ENCODE results near the gene DYNLT5.
"Not testable (repeated sequence)": the region's sequence is repeated elsewhere in the genome, so short reads cannot be mapped to it uniquely, and the experiment has no call there.

DYNLT5 gene

DNA sequence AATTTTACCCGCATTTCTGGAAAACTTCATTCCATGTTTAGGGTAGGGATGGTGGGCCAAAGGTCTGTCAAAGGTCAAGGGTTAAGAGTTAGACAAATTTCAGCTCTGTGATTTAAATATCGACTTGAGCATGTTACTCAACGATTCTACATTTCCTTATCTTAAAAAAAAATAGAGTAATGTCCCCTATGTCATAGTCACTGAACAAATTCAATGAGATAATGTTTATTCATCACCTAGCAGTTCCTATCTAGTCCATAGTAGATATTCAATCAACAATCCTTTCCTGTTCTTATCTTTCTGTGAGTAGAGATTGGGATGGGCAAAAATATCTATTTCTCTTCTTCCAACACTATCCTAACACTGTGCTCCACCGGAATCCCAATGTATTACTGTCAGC, 1.1 kb upstream of the DYNLT5 start:
- no peak for DNase-seq

DNA sequence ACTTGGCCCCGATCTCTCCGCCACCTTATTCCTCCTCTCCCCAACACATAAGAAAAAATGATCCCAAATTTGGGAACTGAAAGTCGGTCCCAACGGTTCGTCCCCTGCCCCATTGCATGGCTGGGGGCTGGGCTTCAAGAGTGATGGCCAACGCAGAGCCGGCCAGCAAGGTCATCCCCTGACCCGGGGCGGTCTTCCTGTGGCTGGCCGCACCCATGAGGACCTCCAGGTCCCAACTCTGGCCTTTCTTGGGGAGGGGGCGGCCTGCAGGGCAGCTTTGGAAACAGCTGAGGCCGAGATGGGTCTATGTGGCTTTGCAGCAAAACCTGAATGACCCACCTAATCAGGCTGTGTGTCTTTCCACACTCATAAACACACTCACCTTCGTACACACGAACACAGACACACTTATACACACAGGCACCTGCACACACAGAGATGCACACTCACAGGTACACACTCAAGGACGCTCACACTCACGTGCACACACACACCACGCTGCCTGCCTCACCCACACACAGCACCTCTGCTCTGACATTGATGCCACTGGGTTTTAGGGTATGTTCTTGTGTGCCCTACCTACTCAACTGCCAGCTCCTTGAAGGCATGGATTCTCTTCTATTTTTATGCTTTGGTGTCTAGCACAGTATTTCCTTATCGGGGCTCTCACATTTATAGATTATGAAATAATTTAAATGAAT, 562 bp downstream of the DYNLT5 start:
- DNase-seq, result no peak

DNA sequence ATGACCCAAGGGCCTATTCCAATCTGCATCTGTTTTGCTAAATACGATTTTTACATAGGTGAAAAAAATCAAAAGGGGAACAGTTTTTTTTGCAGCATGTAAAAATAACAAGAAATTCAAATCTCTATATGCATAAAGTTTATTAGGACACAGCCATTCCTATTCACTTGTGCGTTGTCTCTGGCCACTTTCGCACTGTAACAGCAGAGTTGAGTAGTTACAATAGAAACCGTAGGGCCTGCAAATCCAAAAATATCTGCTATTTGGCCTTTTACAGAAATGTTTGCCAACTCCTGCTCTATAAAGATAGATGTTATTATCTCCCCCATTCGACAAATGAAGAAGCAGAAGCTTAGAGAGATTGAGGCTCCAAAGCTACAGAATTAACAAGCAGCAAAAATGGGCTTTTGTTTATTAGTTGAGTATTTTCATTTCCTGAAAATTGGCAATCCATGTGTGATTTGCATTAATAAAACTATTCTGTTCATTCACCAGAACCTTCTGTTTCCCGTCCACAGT, 5.5 kb downstream of the DYNLT5 start:
- no peak for DNase-seq

DNA sequence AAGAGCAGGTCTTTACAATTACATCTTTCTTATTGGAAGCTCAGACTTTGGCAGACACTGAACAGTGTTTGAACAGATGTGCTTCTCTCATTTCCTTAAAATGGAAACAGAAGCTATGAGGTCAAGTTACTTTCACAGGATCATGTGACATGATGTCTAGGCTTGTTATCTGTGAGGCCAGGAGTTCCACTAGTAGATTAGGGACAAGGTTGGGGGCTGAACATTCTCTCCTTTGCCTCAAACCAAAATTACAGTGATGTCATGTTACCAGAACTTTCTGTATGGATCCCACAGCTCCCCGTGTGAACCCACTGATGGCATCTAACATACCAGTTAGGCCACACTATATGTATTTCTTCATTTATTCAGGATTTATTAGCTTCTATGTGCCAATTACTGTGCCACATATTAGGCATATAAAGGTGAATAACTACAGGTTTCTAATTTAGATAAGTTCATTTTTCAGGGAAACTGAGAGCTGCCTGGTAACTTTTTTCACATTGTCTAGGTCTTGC, 6.0 kb downstream of the DYNLT5 start:
- peak; percentile 84 for DNase-seq

DNA sequence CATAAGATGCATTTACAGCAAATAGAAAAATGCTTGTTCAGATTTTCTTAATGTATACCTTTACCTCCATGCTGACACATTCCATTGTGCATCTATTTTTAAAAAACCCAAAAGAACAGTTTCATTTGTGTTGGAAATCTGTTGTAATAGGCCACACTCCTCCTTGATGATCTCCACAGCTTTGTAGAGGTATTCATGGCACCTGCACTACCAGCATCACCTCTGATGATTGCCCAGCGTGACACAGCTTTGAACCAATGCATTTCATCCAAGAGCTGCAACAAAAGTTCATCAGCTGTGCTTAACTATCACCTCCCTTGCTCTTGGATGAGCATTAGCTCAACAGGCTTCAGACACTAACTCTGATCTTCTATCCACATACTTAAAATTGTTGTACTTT, 8.2 kb downstream of the DYNLT5 start:
- no peak for DNase-seq

DNA sequence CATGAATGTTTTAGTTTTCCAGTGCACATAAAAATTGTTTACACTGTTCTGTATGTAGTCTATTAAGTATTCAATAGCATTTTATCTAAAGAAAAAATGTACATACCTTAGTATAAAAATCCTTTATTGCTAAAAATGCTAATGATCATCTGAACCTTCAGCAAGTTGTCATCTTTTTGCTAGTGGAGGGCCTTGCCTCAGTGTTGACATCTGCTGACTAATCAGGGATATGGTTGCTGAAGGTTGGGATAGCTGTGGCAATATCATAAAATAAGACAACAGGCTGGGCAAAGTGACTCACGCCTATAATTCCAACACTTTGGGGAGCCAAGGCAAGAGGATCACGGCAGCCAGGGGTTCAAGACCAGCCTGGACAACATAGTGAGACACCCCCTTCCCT, 9.0 kb downstream of the DYNLT5 start:
- DNase-seq, result no peak

DNA sequence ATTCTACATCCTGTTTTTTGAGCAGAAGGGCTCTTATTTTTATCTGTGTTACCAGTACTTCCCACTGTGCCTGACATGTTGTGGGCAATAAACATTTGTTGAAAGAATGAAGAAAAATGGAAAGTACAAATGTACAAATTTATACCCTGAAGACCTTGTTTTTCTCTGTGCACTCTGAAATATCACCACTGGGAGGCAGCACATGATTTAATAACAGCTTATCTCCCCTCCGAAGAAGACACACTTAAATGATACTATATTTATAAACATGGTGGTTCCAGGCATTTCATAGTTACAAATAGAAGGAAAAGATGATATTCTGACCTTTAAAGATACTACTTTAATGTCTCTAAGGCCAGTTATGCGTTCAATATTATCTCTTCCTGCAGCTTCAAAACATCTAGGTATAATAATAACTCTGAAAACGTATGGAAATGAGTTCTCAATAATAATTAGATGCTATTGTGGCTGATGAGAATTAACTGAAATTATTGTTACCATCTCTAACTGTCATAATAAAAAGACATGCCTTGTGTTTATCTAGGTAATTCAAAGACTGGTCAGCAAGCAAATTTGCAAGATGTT, 12.8 kb downstream of the DYNLT5 start:
- DNase-seq, result peak; percentile 3

DNA sequence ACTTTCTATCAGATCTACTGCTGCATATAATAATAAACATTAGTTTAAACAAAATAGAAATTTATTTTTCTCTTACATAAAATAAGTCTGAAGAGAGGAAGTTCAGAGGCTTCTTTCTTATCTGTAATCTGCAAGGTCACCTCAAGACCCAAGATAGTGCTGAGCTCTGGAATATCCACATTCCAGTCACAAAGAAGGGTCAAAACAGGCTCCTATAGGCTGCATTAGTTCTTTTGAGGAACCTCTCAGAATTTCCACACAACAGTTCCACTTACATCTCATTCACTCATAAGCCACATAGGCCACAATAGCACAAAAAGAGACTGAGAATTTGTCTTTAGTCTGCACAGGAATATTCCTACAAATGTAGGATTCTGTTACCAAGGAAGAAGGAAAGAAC, 15.4 kb downstream of the DYNLT5 start:
- no peak for DNase-seq

DNA sequence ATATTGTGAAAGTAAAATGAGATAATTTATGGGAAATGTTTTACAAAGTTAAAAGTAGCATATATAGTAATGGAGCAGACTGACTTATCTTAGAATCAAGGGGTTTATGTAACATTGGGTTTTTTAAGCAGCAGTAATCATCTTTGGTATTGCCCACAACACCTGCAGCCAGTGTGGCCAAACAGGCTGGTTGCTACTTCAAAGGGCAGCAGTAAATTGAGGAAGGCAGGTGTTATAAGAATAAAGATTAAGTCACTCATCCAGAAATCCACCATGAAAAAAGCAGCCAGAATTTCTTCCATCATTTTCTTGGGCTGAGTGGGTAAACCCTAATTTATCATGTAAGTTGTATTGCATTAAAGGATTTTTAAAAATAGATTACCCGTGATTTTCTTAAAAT, 16.7 kb downstream of the DYNLT5 start:
- no peak for DNase-seq

DNA sequence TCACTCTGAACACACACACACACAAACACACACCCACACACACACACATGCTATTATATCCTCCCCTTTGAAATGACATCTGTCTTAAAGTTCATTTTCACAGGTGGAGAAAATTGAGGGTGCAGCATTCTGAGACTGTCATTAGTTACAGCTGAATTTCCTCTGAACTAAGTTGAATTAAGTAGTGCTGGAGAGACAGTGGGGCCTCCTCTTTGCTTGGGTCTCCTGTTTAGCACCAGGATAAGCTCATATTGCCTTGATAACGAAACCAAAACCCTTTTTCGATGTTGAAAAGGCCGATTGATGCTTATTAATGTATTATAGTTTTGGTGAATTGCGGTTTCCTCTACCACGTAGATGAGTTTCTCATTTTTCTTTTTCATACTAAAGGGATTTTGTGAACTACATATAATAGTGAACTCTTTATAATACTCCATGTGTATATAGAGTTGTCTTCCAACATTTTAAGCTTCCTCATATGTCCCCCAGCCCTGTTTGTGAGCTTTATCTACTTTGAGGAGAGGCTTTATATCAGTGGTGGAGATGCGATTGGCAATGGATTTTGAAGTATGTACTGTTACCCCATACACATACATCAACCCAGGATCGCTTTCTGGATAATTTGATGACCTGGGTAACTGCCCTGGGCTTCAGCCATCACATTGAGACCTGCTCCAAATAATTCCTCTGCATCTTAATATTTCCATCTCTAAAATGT, 17.4 kb downstream of the DYNLT5 start:
- DNase-seq, result no peak

DNA sequence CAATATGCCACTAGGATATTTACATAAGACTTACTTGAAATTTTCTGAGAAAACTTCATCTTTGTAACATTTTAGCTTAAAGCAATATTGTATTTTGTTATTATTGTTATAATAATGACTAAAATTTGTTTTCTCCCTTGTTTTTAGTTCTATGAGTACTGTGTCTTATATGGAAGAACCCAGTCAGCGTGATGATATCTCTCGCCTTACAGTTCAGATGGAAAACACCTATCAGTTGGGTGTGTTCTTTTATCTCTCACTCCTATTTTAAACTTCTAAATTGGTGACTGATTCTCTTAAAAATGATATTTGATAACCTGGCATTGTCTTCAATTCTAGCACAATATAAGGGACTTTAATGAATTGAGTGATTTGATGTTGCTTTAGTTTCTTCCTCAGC, 18.0 kb downstream of the DYNLT5 start:
- no peak for DNase-seq

DNA sequence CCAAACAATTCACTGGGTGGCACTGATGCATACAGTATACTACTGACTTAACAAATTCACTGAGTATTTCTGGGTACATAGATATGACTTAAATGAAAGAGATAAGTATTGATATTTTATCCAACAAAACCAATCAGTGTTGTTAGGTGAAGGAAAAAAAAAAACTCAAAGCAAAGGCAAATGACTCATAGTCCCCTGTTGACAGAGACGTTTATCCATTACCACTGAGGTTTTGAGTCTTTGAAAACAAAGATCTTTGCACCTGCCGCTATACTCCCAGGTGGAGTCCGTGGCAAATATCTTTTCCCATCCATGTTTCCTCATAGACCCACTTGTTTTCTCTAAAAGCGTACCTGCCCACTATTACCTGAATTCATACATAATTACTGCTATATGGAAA, 18.4 kb downstream of the DYNLT5 start:
- DNase-seq, result no peak

DNA sequence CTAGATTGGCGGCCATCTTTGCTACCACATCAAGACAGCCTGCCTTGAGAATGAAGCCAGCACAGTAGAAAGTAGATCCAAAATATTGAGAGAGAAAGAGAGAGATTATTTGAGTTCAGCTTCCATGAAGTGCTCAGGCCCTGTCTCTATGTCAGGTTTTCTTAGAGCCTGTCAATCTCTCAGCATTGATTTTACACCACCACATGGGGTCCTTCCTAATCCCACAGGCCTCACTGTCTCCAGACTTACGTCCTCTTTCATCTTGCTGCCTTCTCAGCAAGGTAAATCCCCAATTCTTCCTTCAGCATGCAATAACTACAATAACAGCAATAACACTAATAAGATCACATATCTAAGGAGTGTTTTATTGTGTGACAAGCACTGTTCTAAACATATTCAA, 21.0 kb downstream of the DYNLT5 start:
- DNase-seq, result no peak

DNA sequence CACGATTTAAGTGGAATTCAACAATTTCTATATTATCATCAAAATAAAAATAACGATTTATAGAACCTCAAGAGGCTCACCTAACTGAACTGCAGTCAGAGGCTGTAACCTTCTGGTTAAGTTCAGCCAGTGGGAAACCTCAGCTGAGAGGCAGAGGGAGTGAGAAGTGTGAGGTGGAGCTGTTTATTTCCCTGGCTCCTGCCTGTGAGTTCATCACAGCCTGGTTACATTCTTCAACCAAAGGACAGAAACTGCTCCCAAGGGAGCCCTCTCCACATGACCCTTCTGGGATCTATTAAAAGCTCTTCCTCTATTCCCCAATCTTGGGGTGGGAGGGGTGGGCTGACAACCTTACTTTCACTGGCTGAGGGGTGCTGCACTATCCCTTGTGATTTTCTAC, 22.2 kb downstream of the DYNLT5 start:
- DNase-seq, result peak; percentile 3

DNA sequence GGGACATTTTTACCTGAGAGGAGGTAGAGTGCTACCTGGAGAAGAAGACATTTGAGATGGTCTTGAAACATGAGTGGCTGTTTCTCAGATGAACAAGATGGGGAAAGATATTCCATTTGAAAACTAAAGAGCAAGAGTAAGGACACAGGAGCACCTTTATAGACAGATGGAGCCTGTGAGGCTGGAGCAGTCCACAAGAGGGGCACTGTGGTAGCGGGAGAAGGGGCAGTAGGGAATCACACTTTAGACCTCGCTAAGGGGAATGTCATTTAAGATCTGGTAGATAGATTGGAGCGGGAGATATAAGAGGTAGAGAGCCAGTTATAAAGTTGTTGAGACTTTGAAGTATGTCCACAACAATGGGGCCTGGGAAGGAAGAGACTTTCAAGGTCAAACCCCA, 23.4 kb downstream of the DYNLT5 start:
- no peak for DNase-seq

DNA sequence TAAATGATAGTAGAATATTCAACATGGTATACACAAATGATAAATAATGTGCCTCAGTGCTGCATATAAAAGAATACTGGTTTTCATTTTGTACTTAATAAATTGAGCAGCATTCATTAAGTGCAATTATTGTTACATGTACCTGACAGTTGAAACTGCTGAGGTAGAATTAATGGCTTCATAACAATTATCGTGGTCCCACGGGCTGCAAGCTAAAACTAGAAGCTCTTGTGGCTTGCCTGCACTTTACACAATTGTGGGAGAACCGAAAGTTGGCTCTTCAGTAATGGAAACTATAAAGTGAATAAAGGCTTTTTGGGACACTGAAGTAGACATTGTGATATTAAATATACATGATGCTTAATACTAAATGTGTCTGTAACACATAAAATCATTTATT, 25.6 kb downstream of the DYNLT5 start:
- DNase-seq, result peak; percentile 16

DNA sequence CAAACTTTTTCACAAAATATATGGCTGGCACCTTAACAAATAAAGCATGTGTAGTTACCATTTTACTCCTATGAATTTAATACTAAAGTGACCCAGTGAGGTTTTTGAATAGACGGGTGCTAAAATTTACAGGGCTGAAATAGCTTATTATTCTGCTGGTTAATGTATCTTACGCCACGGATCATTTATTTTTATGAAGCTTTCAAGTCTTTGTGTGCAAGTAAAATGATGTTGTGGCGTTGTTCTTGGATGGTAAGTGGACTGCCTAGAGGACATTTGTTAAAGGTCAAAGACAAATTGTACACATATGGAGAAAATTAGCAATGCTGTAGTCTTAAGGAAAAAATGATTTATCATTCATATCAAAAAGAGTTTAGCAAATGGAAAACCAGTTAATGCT, 26.0 kb downstream of the DYNLT5 start:
- DNase-seq, result no peak

DNA sequence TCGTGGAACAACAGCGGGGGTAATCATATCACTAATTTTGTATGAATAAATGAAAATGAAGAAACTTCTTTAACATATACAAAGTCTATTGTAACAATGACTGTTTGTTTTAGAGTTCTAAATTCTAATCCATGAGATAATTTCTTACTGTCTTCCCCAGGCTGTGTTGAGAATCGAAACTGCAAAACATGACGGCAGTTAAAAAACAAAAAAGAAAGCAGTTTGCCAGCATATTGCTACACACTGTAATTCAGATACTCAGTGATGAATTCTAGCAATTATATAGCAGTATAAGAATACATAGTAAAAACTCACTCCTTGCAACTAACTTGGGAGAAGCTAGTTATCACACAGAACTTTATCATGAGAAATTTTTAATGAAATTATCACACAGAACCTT, 26.7 kb downstream of the DYNLT5 start:
- DNase-seq, result no peak

DNA sequence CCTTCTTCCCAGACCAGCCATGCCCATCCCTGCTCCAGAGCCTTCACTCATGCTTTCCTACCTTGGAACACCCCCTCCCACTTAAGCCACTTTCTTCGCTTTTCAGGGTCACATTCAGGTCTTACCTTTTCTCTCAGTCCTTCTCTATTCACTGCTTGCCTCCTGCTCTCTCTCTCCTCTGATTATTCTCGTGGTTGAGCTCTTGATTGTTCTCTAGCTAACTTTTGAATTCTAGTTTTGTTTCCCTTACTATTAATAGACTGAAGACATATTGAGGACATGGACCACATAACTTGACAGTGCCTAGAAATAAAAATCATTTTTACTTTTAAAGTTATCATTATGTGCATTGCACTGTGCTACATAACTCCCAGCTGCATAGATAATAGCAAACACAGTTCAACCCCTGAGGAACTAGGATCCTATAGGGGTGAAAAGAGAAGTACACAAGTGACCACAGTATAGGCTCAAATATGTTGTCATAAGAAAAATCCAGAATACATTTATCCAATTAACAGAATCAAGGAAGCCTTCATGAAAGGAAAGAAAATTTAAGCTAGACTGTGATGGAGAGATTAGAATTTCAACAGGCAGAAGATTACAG, 27.3 kb downstream of the DYNLT5 start:
- no peak for DNase-seq

DNA sequence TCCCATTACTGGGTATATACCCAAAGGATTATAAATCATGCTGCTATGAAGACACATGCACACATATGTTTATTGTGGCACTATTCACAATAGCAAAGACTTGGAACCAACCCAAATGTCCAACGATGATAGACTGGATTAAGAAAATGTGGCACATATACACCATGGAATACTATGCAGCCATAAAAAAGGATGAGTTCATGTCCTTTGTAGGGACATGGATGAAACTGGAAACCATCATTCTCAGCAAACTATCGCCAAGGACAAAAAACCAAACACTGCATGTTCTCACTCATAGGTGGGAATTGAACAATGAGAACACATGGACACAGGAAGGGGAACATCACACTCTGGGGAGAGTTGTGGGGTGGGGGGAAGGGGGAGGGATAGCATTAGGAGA, 33.5 kb downstream of the DYNLT5 start:
- not testable (repeated sequence) for DNase-seq

DNA sequence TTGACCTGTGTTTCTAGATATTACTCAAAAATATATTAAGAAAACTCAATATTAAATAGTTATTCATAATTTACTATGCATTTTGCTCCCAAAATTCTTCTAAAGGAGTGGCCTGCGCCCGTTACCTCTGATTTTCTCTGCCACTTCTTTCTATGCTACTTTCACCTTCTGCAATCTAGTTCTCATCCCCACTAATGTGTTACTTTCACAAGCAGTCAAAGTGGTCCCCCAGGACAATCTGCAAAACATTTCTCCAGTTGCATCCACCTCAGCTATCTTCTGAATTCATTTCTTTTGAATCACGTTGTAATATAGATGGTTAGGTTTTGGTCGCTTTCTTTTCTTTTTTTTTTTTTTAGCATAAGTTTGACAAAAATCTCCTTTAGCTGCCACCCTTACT, 35.4 kb downstream of the DYNLT5 start:
- no peak for DNase-seq

DNA sequence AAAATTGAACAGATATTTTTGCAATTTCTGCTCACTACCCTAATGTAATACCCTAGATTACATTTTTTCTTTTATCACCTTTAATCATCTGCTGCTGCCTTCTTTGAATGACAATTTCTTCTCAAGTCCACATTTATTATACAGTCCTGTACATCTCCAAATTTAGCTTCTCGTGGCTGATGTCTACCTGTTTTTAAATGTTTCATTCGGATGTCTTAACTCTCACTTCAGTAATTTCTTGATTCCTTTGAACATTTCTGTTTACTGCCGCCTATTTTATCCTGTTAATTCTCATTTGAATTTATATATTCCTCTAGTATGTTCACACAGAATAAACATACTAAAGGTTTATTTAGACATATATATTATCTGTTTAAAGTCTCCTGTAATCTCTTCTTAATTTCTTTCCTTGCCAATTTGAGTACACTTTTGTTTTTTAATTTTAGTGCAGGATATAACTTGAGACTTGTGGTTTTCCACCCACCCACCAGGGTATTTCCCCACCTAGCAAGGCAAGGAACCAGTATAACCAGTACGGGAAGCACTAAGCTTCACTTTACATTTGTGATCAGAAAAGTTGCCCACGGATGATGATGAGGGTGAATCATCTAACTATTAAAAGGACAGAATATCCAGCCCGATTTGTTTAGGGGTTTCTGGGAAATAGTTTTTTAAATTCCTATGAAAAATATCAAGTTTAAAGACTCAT, 36.1 kb downstream of the DYNLT5 start:
- no peak for DNase-seq

Data from NCI-H2171 (cell line).